GM12865 (cell line): Measurements from ENCODE around the gene IL17RE.
"Not testable (repeated sequence)": the region's sequence is repeated elsewhere in the genome, so short reads cannot be mapped to it uniquely, and the experiment has no call there.

ENCODE experiments used
- DNase-seq: peaks from one replicate; pipeline ENCODE4 v3.0.0; 2010; ENCODE audit warnings: low read depth
- H3K4me3 ChIP-seq: 2 replicates; pipeline ENCODE4 v1.5.1; 2011; ENCODE audit warnings: mild to moderate bottlenecking, low read depth, low read length, control low read depth
- CTCF ChIP-seq: IDR thresholded peaks from 2 replicates; pipeline ENCODE4 v1.5.1; 2011; ENCODE audit warnings: low read length, control low read depth, low read depth, inconsistent platforms; ENCODE audit not compliant: insufficient read depth; ENCODE audit errors: missing control alignments

IL17RE gene

GRCh38 chr3:9935966-9936510 is 33.4 kb downstream of the IL17RE start:
- no peak overlapping the region for H3K4me3 ChIP-seq
- TF ChIP-seq CTCF = no peak
- no peak for DNase-seq

- TF ChIP-seq CTCF = no peak
- no peak overlapping the region for H3K4me3 ChIP-seq
- no peak for DNase-seq
These were observed 35.0 kb downstream of the IL17RE start for GRCh38 chr3:9937486-9938238.

GRCh38 chr3:9938966-9939365 is 36.3 kb downstream of the IL17RE start:
- DNase-seq = no peak
- no peak overlapping the region for H3K4me3 ChIP-seq
- no peak for TF ChIP-seq CTCF

GRCh38 chr3:9939906-9940305 is 37.3 kb downstream of the IL17RE start:
- not testable (repeated sequence) for DNase-seq, H3K4me3 ChIP-seq

- DNase-seq = no peak
- H3K4me3 ChIP-seq = no peak overlapping the region
- no peak for TF ChIP-seq CTCF
These were observed 38.1 kb downstream of the IL17RE start for GRCh38 chr3:9940746-9941145.

GRCh38 chr3:9942164-9942563 is 39.5 kb downstream of the IL17RE start:
- TF ChIP-seq CTCF = no peak
- no peak for DNase-seq

GRCh38 chr3:9942934-9943690 is 40.5 kb downstream of the IL17RE start:
- no peak for TF ChIP-seq CTCF
- no peak for DNase-seq
- H3K4me3 ChIP-seq = no peak overlapping the region

More at GRCh38 chr3:9942164-9942563, 39.5 kb downstream of the IL17RE start:
- no peak overlapping the region for H3K4me3 ChIP-seq
